ENCODE results near the gene SPACDR. TPM values are rescaled to one million over a fixed set of nuclear protein-coding genes. Genes with fewer than 3 reads are reported as not detected.

SPACDR gene
- total and polyA plus RNA-seq, 9 of the 15 experiments (the other 6 are each of a cell fraction or from before 2014, with no cell fraction given) = 0.07 to 0.55 (median 0.14) TPM; not detected in 1

DNA sequence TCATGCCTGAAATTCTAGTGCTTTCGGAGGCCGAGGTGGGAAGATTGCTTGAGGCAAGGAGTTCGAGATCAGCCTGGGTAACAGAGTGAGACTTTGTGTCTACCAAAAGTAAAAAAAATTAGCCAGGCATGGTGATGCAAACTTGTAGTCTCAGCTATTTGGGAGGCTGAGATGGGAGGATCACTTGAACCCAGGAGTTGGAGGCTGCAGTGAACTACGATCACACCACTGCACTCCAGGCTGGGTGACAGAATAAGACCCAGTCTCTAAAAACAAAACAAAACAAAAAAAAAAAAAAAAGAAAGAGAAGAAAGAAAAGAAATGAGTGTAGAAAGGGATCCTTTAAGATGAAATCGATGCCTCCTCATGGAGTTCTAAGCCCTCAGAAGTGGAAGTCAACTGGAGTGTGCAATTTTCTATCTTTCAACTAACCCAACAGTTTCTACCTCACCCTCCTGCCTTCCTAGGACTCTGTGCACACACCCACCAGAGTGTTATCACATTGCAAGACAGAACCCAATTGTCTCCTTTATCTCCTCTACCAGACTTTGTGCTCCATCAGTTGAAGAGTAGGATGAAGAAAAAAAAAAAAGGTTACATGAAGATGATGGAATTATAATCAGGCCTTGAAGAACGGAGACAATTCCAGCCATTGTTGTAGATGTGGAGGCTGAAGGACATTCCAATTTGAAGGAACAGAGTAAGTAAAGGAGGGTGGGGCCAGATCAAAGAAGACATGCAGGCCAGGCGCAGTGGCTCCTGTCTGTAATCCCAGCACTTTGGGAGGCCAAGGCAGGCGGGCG, 46.6 kb upstream of the SPACDR start (continued):
- TF ChIP-seq, protein P1, sequence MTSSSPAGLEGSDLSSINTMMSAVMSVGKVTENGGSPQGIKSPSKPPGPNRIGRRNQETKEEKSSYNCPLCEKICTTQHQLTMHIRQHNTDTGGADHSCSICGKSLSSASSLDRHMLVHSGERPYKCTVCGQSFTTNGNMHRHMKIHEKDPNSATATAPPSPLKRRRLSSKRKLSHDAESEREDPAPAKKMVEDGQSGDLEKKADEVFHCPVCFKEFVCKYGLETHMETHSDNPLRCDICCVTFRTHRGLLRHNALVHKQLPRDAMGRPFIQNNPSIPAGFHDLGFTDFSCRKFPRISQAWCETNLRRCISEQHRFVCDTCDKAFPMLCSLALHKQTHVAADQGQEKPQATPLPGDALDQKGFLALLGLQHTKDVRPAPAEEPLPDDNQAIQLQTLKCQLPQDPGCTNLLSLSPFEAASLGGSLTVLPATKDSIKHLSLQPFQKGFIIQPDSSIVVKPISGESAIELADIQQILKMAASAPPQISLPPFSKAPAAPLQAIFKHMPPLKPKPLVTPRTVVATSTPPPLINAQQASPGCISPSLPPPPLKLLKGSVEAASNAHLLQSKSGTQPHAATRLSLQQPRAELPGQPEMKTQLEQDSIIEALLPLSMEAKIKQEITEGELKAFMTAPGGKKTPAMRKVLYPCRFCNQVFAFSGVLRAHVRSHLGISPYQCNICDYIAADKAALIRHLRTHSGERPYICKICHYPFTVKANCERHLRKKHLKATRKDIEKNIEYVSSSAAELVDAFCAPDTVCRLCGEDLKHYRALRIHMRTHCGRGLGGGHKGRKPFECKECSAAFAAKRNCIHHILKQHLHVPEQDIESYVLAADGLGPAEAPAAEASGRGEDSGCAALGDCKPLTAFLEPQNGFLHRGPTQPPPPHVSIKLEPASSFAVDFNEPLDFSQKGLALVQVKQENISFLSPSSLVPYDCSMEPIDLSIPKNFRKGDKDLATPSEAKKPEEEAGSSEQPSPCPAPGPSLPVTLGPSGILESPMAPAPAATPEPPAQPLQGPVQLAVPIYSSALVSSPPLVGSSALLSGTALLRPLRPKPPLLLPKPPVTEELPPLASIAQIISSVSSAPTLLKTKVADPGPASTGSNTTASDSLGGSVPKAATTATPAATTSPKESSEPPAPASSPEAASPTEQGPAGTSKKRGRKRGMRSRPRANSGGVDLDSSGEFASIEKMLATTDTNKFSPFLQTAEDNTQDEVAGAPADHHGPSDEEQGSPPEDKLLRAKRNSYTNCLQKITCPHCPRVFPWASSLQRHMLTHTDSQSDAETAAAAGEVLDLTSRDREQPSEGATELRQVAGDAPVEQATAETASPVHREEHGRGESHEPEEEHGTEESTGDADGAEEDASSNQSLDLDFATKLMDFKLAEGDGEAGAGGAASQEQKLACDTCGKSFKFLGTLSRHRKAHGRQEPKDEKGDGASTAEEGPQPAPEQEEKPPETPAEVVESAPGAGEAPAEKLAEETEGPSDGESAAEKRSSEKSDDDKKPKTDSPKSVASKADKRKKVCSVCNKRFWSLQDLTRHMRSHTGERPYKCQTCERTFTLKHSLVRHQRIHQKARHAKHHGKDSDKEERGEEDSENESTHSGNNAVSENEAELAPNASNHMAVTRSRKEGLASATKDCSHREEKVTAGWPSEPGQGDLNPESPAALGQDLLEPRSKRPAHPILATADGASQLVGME (CRISPR knock-in tag; IDR thresholded peaks at IDR 0.05) = no peak
- TF ChIP-seq MYC (IDR thresholded peaks at IDR 0.05; ENCODE audit: low read depth, low read length) (0 out of 2 replicates have a peak, but pooled peaks have one; percentile 31), MYC (CRISPR knock-in tag; IDR thresholded peaks at IDR 0.05; ENCODE audit: borderline replicate concordance, low read depth) (no peak), PCBP2 (IDR thresholded peaks at IDR 0.05; ENCODE audit: low read depth, low read length, poor library complexity, severe bottlenecking) (no peak), POLR3A (IDR thresholded peaks at IDR 0.05; ENCODE audit: borderline replicate concordance, extremely low read depth, insufficient read depth, insufficient read length) (no peak), RBFOX2 (IDR thresholded peaks at IDR 0.05; ENCODE audit: low read depth, low read length) (no peak), ZNF512 (tag; IDR thresholded peaks at IDR 0.05) (no peak; the same call in 1 of the 2 replicates), DMBX1 (CRISPR knock-in tag; IDR thresholded peaks at IDR 0.05; ENCODE audit: borderline replicate concordance) (0 out of 2 replicates have a peak, but pooled peaks have one; percentile 12), MTF1 (CRISPR knock-in tag; IDR thresholded peaks at IDR 0.05; ENCODE audit: borderline replicate concordance) (no peak), LCOR (CRISPR knock-in tag; IDR thresholded peaks at IDR 0.05) (peak; percentile 78; the same call in 1 of the 2 replicates), THRA (IDR thresholded peaks at IDR 0.05) (no peak), ZNF324 (CRISPR knock-in tag; IDR thresholded peaks at IDR 0.05) (no peak)
- TF ChIP-seq, protein P2, sequence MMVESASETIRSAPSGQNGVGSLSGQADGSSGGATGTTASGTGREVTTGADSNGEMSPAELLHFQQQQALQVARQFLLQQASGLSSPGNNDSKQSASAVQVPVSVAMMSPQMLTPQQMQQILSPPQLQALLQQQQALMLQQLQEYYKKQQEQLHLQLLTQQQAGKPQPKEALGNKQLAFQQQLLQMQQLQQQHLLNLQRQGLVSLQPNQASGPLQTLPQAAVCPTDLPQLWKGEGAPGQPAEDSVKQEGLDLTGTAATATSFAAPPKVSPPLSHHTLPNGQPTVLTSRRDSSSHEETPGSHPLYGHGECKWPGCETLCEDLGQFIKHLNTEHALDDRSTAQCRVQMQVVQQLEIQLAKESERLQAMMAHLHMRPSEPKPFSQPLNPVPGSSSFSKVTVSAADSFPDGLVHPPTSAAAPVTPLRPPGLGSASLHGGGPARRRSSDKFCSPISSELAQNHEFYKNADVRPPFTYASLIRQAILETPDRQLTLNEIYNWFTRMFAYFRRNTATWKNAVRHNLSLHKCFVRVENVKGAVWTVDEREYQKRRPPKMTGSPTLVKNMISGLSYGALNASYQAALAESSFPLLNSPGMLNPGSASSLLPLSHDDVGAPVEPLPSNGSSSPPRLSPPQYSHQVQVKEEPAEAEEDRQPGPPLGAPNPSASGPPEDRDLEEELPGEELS (CRISPR knock-in tag; IDR thresholded peaks at IDR 0.05; ENCODE audit: borderline replicate concordance) = no peak

Data from K562 (cell line).